ENCODE data around the gene IGF1.

The IGF1 gene

GRCh38 chr12:102417055-102417454 lies 63.3 kb downstream of the IGF1 start:
- no peak overlapping the region for H3K4me3 ChIP-seq (ENCODE audit: low read depth, low read length)
- CTCF ChIA-PET, result no interaction called here
- DNase-seq (ENCODE audit: low read depth, low spot score), result no peak
- TF ChIP-seq CTCF (IDR thresholded peaks at IDR 0.05; ENCODE audit: insufficient read depth, low read length, missing control alignments), result no peak
- POLR2A ChIA-PET, result no interaction called here

GRCh38 chr12:102415515-102415914 lies 64.8 kb downstream of the IGF1 start:
- TF ChIP-seq CTCF (IDR thresholded peaks at IDR 0.05; ENCODE audit: insufficient read depth, low read length, missing control alignments), result no peak
- ChIA-PET CTCF (no interaction called here), POLR2A (no interaction called here)

GRCh38 chr12:102413396-102413795 lies 67.0 kb downstream of the IGF1 start:
- ChIA-PET CTCF (no interaction called here), POLR2A (no interaction called here)
- no peak for DNase-seq (ENCODE audit: low read depth, low spot score)
- TF ChIP-seq CTCF (IDR thresholded peaks at IDR 0.05; ENCODE audit: insufficient read depth, low read length, missing control alignments), result no peak
- H3K4me3 ChIP-seq (ENCODE audit: low read depth, low read length), result no peak overlapping the region

More at GRCh38 chr12:102415515-102415914, 64.8 kb downstream of the IGF1 start:
- DNase-seq (ENCODE audit: low read depth, low spot score), result no peak
- H3K4me3 ChIP-seq (ENCODE audit: low read depth, low read length), result no peak overlapping the region

- CTCF ChIA-PET, result no interaction called here
- POLR2A ChIA-PET, result no interaction called here
- no peak for TF ChIP-seq CTCF (IDR thresholded peaks at IDR 0.05; ENCODE audit: insufficient read depth, low read length, missing control alignments)
- no peak overlapping the region for H3K4me3 ChIP-seq (ENCODE audit: low read depth, low read length)
- no peak for DNase-seq (ENCODE audit: low read depth, low spot score)
Observed at GRCh38 chr12:102410511-102410910, 69.9 kb downstream of the IGF1 start.

- POLR2A ChIA-PET, result no interaction called here
- DNase-seq (ENCODE audit: low read depth, low spot score), result no peak
- no peak for TF ChIP-seq CTCF (IDR thresholded peaks at IDR 0.05; ENCODE audit: insufficient read depth, low read length, missing control alignments)
- CTCF ChIA-PET, result no interaction called here
- no peak overlapping the region for H3K4me3 ChIP-seq (ENCODE audit: low read depth, low read length)
Observed at GRCh38 chr12:102408487-102409297, 71.7 kb downstream of the IGF1 start.

- no peak for TF ChIP-seq CTCF (IDR thresholded peaks at IDR 0.05; ENCODE audit: insufficient read depth, low read length, missing control alignments)
- H3K4me3 ChIP-seq (ENCODE audit: low read depth, low read length), result no peak overlapping the region
- no peak for DNase-seq (ENCODE audit: low read depth, low spot score)
- ChIA-PET POLR2A (no interaction called here), CTCF (no interaction called here)
Observed at GRCh38 chr12:102407776-102408486, 72.4 kb downstream of the IGF1 start.
